Measurements from ENCODE around the gene CHD5. TPM values are rescaled to one million over a fixed set of nuclear protein-coding genes. Genes with fewer than 3 reads are reported as not detected.

CHD5 gene
- total RNA-seq, 1 experiment from 2014 or later, result 2.4 TPM

DNA sequence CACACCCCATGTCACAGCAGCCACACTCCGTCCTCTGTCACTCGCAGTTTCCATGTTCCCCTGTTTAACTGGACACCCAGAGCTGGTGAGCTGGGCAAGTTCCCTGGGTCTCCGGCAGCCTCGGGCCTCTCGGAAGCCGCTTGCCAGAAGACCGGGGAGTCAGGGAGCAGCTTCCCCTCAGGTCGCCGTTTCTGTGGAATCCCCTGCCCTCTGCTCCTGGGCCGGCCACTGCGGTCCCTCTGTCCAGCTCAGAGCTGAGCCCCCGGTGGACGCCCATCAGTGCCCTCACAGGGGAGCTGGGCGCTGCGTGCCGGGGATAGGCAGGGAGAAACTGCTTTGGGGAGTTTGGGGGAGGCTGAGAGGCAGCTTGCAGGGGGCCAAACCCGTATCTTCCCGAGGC lies 96.7 kb downstream of the CHD5 start (continued):
- no peak for TF ChIP-seq ZNF263 (CRISPR knock-in tag; IDR thresholded peaks at IDR 0.05; ENCODE audit: low read depth)

DNA sequence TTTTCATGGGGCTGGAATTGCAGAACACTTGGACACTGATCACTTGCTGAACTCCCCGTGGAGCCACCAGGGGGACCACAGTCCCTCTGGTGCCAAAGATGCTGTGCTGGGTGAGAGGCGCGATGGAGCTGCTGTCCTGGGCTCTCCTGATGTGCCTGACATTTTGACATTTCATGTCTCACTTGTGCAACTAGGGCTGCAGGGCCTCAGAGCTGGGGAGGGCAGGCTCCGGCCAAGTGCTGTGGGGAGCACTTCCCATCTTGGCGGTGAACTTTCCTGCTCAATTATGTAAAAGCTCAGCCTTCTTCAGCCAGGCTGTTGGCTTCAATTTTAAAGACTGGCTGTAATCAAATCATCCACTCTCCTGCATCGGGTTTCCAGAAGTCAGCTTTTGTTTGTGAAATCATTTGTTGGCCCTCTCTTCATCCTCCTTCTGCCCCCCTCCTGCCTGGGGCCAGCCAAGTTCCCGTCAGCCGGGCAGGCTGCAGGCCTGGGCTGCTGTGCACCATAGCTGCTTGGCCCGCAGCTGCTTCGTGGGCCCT lies 97.6 kb downstream of the CHD5 start:
- TF ChIP-seq, protein P1, sequence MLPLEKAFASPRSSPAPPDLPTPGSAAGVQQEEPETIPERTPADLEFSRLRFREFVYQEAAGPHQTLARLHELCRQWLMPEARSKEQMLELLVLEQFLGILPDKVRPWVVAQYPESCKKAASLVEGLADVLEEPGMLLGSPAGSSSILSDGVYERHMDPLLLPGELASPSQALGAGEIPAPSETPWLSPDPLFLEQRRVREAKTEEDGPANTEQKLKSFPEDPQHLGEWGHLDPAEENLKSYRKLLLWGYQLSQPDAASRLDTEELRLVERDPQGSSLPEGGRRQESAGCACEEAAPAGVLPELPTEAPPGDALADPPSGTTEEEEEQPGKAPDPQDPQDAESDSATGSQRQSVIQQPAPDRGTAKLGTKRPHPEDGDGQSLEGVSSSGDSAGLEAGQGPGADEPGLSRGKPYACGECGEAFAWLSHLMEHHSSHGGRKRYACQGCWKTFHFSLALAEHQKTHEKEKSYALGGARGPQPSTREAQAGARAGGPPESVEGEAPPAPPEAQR (CRISPR knock-in tag; IDR thresholded peaks at IDR 0.05), result no peak
- TF ChIP-seq ZNF263 (CRISPR knock-in tag; IDR thresholded peaks at IDR 0.05; ENCODE audit: low read depth) (no peak), KAT7 (CRISPR knock-in tag; IDR thresholded peaks at IDR 0.05; ENCODE audit: borderline replicate concordance) (no peak), JUN (CRISPR knock-in tag; IDR thresholded peaks at IDR 0.05) (no peak), PRRX2 (CRISPR knock-in tag; IDR thresholded peaks at IDR 0.05) (no peak), ZNF138 (CRISPR knock-in tag; conservative IDR thresholded peaks at IDR 0.05) (no peak)
- TF ChIP-seq, protein P2, sequence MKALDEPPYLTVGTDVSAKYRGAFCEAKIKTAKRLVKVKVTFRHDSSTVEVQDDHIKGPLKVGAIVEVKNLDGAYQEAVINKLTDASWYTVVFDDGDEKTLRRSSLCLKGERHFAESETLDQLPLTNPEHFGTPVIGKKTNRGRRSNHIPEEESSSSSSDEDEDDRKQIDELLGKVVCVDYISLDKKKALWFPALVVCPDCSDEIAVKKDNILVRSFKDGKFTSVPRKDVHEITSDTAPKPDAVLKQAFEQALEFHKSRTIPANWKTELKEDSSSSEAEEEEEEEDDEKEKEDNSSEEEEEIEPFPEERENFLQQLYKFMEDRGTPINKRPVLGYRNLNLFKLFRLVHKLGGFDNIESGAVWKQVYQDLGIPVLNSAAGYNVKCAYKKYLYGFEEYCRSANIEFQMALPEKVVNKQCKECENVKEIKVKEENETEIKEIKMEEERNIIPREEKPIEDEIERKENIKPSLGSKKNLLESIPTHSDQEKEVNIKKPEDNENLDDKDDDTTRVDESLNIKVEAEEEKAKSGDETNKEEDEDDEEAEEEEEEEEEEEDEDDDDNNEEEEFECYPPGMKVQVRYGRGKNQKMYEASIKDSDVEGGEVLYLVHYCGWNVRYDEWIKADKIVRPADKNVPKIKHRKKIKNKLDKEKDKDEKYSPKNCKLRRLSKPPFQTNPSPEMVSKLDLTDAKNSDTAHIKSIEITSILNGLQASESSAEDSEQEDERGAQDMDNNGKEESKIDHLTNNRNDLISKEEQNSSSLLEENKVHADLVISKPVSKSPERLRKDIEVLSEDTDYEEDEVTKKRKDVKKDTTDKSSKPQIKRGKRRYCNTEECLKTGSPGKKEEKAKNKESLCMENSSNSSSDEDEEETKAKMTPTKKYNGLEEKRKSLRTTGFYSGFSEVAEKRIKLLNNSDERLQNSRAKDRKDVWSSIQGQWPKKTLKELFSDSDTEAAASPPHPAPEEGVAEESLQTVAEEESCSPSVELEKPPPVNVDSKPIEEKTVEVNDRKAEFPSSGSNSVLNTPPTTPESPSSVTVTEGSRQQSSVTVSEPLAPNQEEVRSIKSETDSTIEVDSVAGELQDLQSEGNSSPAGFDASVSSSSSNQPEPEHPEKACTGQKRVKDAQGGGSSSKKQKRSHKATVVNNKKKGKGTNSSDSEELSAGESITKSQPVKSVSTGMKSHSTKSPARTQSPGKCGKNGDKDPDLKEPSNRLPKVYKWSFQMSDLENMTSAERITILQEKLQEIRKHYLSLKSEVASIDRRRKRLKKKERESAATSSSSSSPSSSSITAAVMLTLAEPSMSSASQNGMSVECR (CRISPR knock-in tag; IDR thresholded peaks at IDR 0.05; ENCODE audit: borderline replicate concordance), result no peak
- TF ChIP-seq, protein P3, sequence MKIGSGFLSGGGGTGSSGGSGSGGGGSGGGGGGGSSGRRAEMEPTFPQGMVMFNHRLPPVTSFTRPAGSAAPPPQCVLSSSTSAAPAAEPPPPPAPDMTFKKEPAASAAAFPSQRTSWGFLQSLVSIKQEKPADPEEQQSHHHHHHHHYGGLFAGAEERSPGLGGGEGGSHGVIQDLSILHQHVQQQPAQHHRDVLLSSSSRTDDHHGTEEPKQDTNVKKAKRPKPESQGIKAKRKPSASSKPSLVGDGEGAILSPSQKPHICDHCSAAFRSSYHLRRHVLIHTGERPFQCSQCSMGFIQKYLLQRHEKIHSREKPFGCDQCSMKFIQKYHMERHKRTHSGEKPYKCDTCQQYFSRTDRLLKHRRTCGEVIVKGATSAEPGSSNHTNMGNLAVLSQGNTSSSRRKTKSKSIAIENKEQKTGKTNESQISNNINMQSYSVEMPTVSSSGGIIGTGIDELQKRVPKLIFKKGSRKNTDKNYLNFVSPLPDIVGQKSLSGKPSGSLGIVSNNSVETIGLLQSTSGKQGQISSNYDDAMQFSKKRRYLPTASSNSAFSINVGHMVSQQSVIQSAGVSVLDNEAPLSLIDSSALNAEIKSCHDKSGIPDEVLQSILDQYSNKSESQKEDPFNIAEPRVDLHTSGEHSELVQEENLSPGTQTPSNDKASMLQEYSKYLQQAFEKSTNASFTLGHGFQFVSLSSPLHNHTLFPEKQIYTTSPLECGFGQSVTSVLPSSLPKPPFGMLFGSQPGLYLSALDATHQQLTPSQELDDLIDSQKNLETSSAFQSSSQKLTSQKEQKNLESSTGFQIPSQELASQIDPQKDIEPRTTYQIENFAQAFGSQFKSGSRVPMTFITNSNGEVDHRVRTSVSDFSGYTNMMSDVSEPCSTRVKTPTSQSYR (CRISPR knock-in tag; IDR thresholded peaks at IDR 0.05), result no peak
- ChIA-PET POLR2A (interaction anchor here (0.5 to 1.1 kb wide), 2 partner anchors 19 to 45 kb away, joined by 3 read pairs; no protein-coding TSS in a partner anchor), CTCF (interaction anchor here (0.6 to 3.4 kb wide), 23 partner anchors 8 to 275 kb away, joined by 3 to 19 read pairs (median 4); partner anchors contain the start of gene NPHP4)
- no peak overlapping the region for H3K4me3 Mint-ChIP-seq
- H3K9me3 Mint-ChIP-seq, result no peaks in the 10 kb centered on the region
- no peaks in the 10 kb centered on the region for H3K36me3 Mint-ChIP-seq
- DNase-seq (ENCODE audit: low spot score), result no peak
- H3K4me1 Mint-ChIP-seq, result peaks cover 5% of the 10 kb centered on the region; the same call in 1 of the 2 replicates
- H3K27me3 Mint-ChIP-seq (ENCODE audit: low read depth), result no peaks in the 10 kb centered on the region
- ATAC-seq, result peak; percentile 58
- H3K27ac Mint-ChIP-seq, result no peak overlapping the region

DNA sequence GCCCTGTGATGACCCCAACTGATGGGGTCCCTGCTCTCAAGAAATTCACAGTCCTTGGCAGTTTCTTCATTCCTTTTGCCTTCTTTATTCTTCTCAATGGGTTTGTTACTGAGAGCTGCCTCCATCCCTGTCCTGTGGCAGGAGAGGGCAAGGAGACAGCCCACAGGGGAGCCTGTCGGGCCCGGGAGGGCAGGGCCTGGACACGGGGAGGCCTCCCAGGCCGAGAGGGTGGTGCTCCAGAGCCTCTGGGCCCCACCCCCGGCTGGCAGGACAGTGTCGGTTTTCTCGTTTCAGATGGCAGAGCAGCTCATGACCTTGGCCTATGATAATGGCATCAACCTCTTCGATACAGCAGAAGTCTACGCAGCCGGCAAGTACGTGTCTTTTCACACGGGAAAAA lies 98.2 kb downstream of the CHD5 start:
- no peaks in the 10 kb centered on the region for H3K27me3 Mint-ChIP-seq (ENCODE audit: low read depth)
- H3K27ac Mint-ChIP-seq, result no peak overlapping the region
- peaks cover 5% of the 10 kb centered on the region; the same call in 1 of the 2 replicates for H3K4me1 Mint-ChIP-seq
- DNase-seq (ENCODE audit: low spot score) (no peak), ATAC-seq (no peak)
- H3K9me3 Mint-ChIP-seq, result no peaks in the 10 kb centered on the region
- ChIA-PET CTCF (interaction anchor here (0.8 to 3.4 kb wide), 12 partner anchors 18 to 123 kb away, joined by 3 to 19 read pairs (median 5); partner anchors contain the start of gene NPHP4), POLR2A (interaction anchor here (1.1 kb wide), 1 partner anchor 20 kb away, joined by 3 read pairs; no protein-coding TSS in a partner anchor)
- no peaks in the 10 kb centered on the region for H3K36me3 Mint-ChIP-seq
- TF ChIP-seq, protein P2 (CRISPR knock-in tag; IDR thresholded peaks at IDR 0.05; ENCODE audit: borderline replicate concordance), result no peak
- TF ChIP-seq NFATC4 (CRISPR knock-in tag; IDR thresholded peaks at IDR 0.05) (no peak), USF1 (CRISPR knock-in tag; IDR thresholded peaks at IDR 0.05) (no peak), MXD4 (CRISPR knock-in tag; IDR thresholded peaks at IDR 0.05; ENCODE audit: borderline replicate concordance) (no peak), MYBL2 (CRISPR knock-in tag; IDR thresholded peaks at IDR 0.05) (no peak), ZNF219 (CRISPR knock-in tag; IDR thresholded peaks at IDR 0.05; ENCODE audit: borderline replicate concordance) (no peak)
- TF ChIP-seq, protein P3 (CRISPR knock-in tag; IDR thresholded peaks at IDR 0.05), result no peak
- no peak overlapping the region for H3K4me3 Mint-ChIP-seq
